Stimulated activated CD4-positive, alpha-beta T cell treated with anti-CD3 and anti-CD28 coated beads, Interleukin-2, amount 100 ng/mL, for 48 hours (primary cell): ENCODE measurements around the gene MRPL44.
"Not testable (repeated sequence)": the region's sequence is repeated elsewhere in the genome, so short reads cannot be mapped to it uniquely, and the experiment has no call there.

Source experiments
- DNase-seq, 2 donors: peaks; one replicate each; pipeline ENCODE4 v3.0.0-alpha.2; 2020

The MRPL44 gene

DNA sequence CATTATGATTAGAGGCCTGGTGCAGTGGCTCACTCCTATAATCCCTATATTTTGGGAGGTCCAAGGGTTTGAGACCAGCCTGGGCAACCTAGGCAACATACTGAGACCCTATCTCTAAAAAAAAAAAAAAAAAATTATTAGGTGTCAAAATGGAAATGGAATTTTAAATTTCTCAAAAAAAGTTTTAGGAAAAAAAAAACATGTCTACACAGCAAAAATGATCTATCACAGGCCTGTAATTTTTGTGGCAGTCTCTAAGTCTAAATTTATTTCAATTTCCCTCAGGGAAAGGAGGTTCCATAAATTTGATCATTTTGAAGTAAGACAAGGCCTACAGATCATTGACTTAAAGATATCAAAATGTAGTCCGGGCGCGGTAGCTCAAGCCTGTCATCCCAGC lies 16.3 kb downstream of the MRPL44 start:
- DNase-seq, result no peak

DNA sequence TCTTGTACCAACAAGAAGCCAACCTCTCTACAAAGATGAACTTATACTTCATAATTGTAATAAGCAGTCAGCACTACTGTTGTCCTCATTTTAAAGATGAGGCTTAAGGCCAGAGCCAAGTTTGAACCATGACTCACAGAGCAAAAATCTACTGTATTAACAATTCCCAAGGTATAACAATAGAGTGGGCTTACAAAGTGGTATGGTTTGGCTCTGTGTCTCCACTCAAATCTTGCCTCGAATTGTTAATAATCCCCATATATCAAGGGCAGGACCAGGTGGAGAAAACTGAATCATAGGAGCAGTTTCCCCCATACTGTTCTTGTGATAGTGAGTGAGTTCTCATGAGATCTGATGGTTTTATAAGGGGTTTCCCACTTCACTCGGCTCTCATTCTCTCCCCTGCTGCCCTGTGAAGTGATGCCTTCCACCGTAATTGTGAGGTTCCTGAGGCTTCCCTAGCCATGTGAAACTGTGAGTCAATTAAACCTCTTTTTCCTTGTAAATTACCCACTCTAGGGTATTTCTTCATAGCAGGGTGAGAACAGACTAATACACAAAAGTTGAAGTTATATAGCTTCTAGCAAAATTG lies 19.5 kb downstream of the MRPL44 start:
- DNase-seq, result no peak

DNA sequence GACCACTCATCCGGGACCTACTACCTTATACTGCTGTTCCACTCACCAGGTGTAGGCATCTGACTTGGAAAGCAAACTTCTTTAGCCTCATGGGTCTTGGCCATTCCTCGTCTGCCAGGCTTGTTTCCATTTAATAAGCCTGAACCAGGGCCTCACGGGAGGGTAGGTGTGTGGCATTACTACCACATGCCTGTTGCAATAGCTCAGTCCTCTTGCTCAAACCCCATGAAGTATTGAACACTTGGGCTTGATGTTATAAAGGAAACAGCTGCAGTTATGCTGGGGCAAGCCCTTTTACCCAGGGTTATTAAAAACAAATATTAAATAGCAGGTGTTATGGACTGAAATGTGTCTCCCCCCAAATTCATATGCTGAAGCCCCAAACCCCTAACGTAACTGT lies 21.2 kb downstream of the MRPL44 start:
- DNase-seq, result no peak

DNA sequence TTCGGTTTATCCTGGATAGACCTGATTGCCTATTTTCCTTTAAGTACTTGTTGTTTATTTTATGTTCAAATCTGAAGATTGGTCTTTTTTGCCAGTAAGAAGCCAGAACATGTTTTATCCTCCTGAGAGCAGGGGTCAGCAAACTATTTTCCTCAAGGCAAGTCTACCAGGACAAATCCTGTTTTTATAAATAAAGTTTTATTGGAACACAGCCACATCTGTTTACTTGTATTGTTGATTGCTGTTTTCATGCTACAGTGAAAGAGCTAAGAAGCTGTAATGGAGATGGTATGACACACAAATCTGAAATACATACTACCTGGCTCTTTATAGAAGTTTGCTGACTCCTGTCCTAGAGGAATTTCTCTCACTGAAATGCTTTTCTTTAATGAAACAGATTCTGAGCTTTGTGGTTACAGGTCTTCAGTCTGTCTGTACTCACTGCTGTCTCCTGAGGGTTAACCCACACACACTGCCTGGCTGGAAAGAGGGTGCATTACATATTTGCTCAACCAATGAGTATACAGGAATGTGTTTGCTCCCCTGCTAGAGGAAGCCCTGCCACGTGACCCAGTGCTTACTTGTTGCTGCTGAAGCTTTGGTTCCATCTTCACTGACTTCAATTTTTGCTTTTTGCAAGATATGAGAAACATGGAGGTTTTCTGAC lies 22.6 kb downstream of the MRPL44 start:
- no peak for DNase-seq

DNA sequence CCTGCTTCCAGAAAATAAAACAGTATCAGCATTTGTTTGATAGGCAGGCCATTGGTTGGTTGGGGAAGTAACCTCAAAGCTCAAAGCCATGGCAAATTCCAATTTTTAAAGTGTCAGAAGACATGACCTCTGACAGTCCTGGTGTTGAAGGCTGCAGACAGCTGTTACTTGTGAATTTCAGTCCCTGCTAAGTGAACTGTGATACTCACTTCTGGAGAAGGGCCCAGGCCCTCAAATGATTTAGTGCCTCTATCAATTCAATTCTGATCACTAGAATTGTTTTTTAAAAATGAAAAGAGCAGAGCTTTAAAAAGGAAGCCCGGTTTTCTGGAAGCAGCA lies 23.1 kb downstream of the MRPL44 start:
- DNase-seq, result no peak

DNA sequence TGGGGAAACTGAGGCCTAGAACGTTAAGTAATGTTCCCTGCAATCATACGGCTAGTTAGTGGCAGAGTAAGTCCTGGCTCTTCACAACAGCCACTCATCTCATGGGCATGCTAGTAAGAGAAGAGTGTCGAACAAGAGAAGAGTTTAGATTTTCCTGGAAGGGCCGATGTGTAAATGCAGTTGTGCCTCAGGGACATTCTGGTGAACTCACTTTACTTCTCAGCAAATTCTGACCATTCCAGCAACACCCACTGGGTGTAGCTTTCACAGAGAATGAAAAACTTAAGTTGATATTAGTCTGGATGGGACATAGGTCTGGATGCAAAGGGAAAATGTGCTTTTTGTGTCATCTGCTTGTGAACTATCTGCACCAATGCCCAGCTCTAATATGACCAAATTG lies 23.5 kb downstream of the MRPL44 start:
- no peak for DNase-seq

DNA sequence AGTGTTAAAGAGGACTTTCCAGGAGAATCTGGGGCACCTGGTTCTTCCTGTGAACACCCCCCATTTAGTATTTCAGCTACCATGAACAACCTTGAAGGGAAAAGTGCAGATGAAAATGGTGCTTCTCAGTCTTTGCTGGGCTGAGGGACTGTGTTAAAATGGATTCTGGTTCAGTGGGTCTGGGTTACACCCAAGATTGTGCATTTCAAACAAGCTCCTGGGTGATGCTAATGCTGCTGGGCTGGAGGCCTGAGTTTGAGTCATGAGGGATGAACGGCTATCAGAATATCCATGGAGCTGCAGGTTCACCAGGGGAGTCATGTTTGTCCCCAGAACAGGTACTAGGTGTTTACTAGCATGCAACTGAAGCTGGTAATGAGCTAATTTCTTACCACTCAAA lies 24.0 kb downstream of the MRPL44 start:
- no peak for DNase-seq

DNA sequence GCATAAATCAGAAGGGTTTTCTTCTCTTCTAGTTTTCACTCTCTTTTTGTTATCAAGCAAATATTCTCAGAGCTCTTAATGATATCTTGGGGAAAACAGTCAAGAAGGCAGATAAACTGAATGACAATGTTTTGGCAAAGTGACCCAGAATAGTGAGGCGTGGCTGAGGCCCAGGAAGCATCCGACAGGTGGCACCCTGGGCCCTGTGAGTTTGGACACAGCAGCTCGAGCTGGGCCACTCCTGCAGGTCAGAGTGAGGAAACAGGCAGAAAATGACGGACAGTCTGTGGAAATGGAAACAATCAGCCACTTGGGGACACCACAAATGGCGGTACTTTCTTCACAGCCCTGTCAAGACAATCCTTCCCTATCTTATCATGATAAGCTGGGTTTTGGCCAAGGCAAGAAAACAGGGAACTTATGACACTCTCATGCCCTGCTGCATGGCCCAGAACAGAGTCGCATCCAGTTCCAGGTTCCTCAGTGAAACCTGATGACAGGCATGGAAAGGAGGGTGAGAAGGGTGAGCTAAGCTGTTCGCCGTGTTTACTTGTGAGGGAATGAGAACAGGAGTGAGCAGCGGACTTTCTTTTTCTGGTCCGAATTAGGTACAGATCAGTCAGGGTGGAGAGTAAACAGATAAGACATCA lies 32.1 kb downstream of the MRPL44 start:
- DNase-seq, result no peak

DNA sequence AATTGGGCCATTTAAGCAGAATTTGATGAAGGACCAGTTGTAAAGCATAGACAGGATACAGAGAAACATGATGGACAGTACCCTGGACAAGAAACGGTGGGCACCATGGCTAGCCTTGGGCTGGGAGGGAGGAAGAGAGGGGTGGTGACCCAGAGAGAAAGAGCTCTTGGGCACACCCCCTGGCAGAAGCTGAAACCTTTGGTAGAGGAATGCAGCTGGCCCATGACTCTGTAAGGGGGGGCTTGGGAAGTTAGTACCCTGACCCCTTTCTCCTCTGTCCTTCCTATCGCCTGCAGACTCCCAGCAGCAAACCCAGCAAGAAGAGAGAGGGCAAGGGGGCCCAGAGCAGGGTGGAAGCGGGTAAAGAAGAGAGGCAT lies 32.6 kb downstream of the MRPL44 start:
- DNase-seq, result no peak

DNA sequence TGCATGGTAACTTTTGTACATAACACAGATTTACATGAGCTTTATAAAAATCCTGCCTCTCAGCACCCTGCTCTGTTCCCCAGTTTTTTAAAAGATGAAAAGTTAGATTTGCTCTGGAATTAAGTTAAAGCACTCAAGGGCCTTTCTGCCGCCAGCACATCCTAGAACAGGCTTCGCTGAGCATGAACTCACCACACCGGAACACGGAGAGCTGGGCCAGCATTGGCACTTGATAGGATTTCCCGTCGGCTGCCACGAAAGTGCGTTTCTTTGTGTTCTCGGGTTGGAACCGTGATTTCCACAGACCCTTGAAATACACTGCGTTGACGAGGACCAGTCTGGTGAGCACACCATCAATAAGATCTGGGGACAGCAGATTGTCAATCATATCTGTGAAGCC lies 34.3 kb downstream of the MRPL44 start:
- DNase-seq, result no peak

DNA sequence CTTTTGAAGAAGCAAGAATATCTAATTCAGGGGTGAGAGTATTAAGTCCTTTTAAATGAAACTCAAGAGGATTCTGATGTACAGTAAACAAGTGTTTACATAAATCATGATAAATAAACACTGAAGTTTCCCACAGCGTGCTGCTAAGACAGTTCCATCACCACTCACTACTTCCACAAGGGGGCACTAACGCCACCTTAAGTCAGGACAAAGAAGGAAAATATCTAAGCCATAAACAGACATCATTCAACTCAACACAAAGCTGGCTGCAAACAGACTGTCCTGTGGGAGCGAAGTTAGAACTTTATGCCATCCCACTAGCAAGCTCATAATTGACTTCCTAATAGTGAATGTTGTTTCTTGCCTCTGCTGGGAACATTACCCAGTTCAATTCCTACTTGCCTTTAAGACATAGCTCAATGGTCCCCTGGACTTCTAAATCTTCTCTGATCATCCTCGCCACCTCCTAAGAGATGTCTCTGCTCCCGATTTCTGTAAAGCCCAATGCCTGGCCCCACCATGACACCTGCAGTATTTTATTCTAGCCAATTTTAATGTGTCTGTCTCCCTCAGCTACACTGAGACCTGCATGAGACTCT lies 36.5 kb downstream of the MRPL44 start:
- DNase-seq, result peak; percentile 53 to 61

DNA sequence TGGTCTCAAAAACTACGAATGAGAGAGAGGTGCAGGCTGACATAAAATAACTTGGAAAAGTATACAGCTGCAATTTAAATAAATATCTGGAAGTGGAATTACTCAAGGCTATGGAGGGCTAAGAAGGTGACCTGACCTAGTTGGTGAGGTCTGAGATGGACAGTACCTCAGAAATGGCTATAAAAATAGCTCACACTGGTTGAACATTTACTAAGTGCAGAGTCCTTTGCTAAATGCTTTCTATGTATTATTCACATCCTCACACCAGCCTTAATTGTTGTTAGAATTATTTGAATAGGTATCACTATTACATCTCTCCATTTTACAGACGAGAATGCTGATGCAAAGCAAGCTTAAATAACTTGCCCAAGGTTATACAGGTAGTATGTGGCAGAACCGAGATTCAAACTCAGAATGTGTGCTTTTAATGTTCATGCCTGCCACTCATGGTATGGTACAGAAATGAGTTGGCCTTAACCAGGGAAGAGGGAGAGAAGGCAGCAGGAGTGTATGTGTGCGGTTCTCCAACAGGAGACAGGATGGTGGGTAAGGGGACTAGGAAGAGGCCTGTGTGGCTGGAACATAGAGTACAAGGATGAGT lies 37.4 kb downstream of the MRPL44 start:
- no peak for DNase-seq

DNA sequence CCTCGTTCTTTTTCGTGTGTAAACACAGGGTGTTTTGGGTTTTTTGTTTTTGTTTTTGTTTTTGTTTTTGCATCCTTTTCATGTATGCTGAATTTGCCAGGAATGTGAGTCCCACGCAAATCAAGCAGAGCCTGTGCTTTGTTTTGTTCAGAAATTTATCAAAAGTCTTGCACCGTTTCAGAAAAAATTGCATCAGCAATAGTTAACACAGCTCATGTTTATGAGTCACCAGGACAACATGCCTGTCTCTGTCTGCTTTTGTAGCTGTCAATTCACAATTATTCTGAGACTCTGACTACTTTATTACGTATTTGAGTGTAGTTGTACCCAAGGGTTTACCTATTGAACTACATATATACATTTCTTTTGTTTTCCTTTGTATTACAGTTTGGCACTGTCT lies 38.3 kb downstream of the MRPL44 start:
- DNase-seq, result no peak

DNA sequence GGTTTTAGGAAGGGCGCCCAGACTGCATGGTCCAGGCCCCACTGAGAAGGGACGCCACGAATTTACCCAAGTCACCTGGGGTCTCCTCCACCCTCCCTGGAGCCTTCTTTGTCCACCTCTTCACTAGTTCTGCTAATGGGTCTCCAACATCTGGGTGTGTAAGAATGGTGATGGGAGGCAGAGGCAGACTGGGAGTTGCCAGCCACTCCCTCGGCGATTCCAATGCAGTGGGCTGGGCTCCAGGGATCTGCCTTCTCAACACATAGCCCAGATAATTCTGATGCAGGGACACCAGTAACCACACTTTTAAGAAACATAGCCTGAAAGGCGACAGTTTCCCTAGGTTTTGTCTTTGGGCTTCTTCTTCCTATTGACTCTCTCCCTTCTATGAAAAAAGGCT lies 39.1 kb downstream of the MRPL44 start:
- no peak for DNase-seq

DNA sequence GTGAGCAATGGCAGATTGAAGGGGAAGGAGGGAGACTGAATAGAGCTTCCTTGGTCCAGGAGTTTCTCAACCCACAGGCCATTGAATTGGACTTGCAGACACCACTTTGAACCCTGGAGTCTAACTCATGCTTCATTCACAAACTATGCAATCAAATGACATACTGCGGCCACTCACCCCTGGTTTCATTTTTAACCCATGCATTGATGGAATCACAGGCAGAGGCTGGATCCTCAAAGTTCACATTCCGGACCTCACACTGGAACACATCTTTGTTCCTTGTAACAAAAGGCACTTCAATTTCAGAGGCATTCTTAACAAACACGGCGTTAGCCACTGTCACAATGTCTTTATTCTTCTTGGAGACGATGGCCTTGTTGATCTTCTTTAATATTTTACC lies 40.7 kb downstream of the MRPL44 start:
- DNase-seq, result no peak

DNA sequence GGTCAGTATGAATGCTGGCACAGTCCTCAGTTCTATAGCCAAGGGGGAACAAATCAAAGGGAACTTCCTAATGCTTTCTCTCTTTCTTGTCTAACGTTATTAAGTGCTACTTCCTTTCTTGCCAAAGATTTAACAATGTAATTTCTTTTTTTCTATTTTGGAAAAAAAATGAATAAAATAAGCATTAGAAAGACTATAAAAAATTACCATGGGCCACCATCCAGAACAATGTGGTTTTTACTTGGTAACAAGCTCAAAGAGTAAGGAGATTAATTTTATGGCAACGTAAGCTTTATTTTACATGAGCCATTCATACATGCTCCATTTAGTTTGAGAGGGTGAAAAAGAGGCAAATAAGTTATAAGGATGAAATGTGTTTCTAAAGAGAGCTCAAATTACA lies 41.7 kb downstream of the MRPL44 start:
- no peak for DNase-seq

DNA sequence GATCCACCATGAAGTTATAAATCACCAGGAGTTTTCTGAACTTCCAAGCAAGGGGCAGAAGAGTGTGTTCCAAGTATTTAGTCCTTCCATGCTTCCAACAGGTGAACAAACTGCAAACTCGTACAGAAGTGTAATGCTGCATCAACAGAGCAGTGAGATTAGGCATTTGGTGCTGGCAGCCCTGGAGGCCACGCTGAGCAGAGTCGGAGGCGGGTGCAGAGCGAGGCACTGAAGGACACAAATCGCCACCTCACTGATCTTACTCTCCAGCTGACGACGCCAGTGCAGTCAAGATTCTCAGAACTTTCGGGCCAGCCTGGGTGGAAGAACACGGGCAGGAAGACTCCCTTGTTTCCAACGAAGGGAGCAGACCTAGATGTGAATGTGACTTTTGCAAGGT lies 42.6 kb downstream of the MRPL44 start:
- DNase-seq, result no peak

DNA sequence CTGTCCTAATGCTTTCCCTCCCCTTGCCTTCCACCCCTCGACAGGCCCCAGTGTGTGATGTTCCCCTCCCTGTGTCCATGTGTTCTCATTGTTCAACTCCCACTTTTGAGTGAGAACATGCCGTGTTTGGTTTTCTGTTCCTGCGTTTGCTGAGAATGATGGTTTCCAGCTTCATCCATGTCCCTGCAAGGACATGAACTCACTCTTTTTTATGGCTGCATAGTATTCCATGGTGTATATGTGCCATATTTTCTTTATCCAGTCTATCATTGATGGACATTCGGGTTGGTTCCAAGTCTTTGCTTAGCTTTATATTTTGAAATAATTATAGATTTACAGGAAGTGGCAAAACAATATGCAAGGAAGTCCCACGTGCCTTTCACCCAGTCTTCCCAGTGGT lies 43.4 kb downstream of the MRPL44 start:
- not testable (repeated sequence) for DNase-seq

DNA sequence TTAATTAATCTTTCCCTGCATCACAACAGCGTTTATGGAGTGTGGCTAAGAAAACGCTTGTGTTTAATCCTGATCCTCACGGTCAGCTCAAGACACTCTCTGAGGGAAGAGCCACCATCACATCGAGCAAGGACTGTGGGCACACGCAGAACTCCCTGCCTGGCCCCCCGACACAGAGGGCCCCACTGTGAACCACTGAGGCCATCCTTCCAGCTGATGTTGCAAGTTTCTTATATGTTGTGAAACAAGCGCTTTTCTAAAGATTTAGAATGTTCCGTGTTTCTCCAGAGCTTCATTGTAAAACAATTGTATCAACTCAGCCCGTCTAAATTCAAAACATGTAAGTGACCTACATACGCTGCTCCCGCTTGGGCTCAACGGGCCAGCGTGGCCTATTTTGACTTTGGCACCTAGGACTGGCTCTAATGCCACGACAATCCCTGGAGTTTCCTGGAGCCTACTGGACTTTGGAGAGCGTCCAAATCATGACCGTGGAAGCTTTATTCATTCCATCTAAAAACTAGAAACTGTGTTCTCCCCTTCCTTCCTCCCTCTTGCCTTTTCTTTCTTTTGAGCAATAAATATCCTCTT lies 46.9 kb downstream of the MRPL44 start:
- DNase-seq, result no peak

DNA sequence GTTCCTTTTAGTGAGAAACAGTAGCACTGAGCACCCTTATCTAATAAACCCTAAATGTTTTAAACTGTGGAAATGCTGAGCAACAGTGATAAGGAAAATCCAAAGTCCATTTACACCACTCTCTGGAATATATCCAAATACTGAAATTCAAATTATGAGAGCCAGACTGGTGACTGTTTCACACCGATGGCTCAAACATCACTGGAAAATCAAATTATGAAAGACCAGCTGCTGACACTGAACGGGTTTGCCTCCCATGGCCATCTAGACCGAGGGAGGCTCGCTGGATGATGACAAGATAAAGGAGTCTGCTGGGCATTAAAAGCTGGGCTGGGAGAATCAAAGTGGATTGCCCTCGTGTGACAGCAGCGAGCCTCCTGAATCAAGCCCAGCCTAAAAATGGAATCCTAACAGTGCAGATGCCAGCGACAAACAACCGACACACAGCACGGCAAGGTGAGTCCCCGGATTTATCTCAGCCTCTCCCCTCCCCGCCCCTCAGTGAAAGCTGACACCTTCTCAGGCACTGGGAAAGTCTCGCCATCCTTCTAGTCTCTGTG lies 51.5 kb downstream of the MRPL44 start:
- DNase-seq, result no peak

DNA sequence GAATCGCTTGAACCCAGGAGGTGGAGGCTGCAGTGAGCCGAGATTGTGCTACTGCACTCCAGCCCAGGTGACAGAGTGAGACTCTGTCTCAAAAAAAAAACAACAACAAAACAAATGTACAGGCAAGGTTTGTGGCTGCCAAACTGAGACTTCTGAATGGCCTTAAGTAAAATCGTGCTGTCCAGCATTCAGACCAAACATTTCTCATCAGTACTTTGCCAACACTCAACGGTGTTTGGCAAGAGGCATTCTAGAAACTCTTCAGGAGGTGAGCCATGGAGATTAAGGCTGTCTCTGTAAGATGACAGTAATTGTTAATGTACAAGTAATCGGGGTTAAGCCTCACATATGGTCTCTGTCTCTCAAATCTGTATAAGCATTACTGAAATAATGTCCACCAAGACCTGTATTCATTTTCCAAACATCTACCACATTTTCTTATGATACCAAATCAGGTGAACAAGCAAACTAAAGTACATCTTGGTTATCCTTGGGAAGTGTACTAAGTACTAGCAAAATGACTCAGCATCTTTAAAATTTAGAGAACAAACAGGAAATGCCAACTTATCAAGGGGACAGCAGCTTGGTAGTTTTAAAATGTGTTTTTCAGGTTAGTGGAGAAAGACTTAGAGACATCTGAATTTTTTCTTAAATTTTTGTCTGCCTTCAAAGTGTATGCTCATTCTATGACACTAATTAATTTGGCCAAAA lies 52.5 kb downstream of the MRPL44 start:
- no peak for DNase-seq

DNA sequence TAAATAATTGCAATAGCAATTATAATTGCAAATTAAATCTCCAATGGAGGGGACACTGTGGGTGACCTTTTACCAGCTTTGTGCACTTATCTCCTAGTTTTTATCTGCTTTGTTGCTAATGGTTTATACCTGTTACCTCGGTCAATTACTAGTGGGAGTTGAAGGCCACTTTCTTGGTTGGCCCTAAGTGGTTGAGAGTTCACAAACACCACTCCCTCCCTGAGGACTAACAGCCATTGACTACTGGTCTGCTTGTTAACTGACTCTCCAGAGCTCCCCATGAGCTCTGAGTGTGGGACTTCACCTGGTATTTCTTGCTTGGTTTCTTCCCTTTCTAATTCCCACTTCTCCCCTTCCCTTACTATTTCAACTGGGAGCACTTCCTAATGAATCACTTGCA lies 54.6 kb downstream of the MRPL44 start:
- DNase-seq, result no peak

DNA sequence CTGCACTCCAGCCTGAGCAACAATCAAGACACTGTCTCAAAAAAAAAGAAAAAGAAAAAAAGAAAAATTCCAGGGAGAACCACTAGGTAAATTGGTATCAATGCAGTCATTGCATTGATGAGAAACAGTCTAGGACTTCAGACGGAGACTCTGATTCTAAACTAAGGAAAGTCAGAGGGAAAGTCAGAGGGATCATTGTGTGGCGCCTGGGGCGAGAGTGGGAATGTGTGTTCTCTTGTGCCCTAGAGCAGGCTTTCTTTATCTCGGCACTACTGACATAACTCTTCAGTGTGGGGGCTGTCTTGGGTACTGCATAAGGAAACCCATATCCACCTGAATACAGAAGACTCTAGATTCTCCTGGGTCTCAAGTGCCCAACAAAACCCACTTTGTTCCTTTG lies 57.1 kb downstream of the MRPL44 start:
- DNase-seq, result no peak
